GM12873 (cell line): ENCODE measurements around the gene SLC1A5.

Experiments used
- CTCF ChIP-seq: IDR thresholded peaks from 2 replicates; pipeline ENCODE4 v1.5.1; 2012; ENCODE audit warnings: low read depth, mild to moderate bottlenecking, moderate library complexity, low read length, control low read depth; ENCODE audit not compliant: insufficient read depth; ENCODE audit errors: missing control alignments

SLC1A5 gene

GRCh38 chr19:46732172-46732938 lies 56.0 kb downstream of the SLC1A5 start:
- no peak for TF ChIP-seq CTCF

DNA sequence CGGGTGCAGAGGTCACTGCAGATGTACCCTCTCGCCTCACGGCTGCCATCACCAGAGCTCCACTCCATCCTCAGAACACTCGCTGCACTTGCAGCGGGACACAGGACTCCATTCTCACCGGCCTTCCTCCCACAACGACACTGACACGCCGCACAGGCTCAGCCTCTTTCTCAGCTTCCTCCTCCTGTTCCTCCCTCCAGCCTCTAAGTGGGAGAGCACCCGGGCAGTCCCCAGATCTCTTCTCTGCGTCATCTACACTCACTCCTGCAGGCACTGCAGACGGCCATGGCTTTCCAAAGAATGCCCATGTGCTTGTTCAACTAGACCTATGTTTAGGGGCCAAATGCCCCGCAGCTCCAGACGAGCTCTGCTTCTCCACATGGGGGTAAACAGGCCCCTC lies 56.8 kb downstream of the SLC1A5 start:
- TF ChIP-seq CTCF, result no peak

DNA sequence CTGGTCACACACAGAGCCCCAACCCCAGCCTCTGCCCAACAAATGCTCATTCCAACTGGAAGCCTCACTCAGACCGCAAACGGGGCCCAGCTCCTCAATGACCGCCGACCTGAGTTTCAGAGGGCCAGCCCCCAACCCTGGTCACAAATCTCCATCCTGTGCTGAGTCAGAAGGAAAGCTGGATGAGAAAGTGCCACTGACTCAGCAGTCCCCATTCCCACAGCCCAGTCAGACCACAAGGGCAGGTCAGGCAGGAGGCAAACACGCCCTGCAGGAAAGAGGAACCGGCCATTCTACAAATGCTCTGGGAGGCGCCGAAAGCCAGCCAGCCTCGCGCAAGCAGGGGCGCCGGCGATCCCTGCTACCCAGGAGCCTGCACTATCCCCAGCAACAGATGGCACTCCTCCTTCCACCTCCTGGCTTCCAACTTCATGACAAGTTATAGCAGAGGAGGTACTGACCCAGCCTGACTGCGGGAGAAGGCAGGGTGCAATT lies 57.3 kb downstream of the SLC1A5 start:
- TF ChIP-seq CTCF, result no peak

- TF ChIP-seq CTCF, result no peak
Measured at GRCh38 chr19:46730595-46730994, 57.8 kb downstream of the SLC1A5 start.

DNA sequence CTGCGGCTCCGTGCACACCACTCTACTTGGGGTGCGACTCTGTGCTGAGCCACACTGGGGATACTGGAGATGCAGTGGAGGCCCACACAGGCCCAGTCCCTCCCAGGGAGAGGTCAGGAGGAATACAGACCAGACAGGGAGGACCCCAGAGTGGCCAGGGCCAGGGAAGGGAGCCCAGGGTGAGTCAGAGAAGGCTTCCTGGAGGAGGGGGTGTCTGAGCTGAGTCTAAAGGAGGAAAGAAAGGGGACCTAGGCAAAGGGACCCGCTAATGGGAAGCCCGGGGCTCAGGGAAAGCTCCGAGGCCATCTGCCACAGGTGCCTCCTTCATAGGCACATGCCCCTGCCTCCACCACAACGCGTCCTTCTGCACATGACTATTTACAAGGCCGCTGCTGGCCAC lies 58.2 kb downstream of the SLC1A5 start:
- TF ChIP-seq CTCF, result no peak

GRCh38 chr19:46729696-46730095 lies 58.7 kb downstream of the SLC1A5 start:
- no peak for TF ChIP-seq CTCF

DNA sequence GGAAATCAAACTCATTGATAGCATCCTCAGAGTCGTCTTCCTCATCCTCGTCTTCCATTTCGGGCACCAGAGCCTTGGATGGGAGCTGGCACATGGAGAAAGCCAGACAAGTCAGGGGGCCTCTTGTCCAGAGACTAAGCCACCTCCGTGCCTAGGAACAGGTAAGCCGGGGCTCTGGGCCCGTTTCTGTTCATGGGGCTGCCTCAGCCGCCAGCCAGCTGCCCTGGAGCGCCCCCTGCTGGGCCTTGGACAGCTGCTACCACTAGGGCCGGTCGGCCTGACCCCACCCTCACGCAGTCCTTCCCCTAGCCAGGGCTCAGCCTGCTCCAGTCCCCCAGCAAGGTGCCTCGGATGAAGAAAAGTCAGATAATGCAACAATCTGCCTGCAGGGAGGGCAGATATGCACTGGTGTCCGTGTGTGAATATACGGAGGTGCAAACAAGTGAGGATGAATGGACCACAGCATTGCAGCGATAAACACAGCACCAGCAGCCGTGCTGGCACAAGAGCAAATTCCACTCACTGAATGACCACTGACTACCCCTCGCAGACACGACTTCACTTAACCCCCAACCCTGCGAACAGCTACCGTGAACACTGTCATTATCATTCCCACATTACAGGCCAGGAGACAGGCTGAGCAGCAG lies 59.6 kb downstream of the SLC1A5 start:
- peak; percentile 98 for TF ChIP-seq CTCF
